HepG2 (cell line): Measurements from ENCODE around the gene UBE2I. TPM values are rescaled to one million over a fixed set of nuclear protein-coding genes. Genes with fewer than 3 reads are reported as not detected.

Experiments used
- ATAC-seq: fragments of 200-7000 bp; cut with Tn5 transposase; 3 replicates; pipeline ENCODE4 v1.9.1; 2020; ENCODE audit warnings: mild to moderate bottlenecking, moderate library complexity
- BruUV-seq: library from RNA; stranded (reverse); fragments of 400-500 nt; replicated peaks from 2 replicates; lab custom pipeline; 2021; lab: Mats Ljungman, UMichigan
- CTCF ChIA-PET: fragments of 300-600 bp; formaldehyde crosslinking; extraction: SDS; loops from one replicate; lab custom pipeline; 2021; ENCODE audit warnings: low total read pairs, inconsistent platforms, low intra/inter-chr PET ratio; lab: Yijun Ruan, JAX
- POLR2A ChIA-PET: fragments of 350-600 bp; sonication (Branson Sonifier 250); formaldehyde crosslinking; loops from one replicate; lab custom pipeline; 2020; ENCODE audit warnings: antibody characterized with exemption, inconsistent platforms; lab: Yijun Ruan, JAX
- DNase-seq: peaks from one replicate; pipeline ENCODE4 v3.0.0-alpha.2; 2015; ENCODE audit warnings: low spot score
- FAIRE-seq: peaks from 3 replicates; lab custom pipeline; 2011; peaks lifted over from hg19 to GRCh38; lab: Jason Lieb, UNC
- H2AFZ ChIP-seq: one replicate; pipeline ENCODE4 v1.6.1; 2011; ENCODE audit warnings: low read length, inconsistent platforms
- H3K27ac ChIP-seq: fragments of 300-600 bp; 3 replicates; pipeline ENCODE4 v1.8.0; 2011; ENCODE audit warnings: mixed run types, mild to moderate bottlenecking, mixed read lengths, low read length, inconsistent platforms; ENCODE audit not compliant: insufficient read depth; ENCODE audit errors: extremely low read length
- H3K27me3 ChIP-seq, 2 experiments: fragments of 200-600 bp in 1 of 2; 2 replicates in 1 of 2; 3 replicates in 1 of 2; pipeline versions ENCODE4 v1.6.0 to v1.8.0; 2011; ENCODE audit warnings: low read length in 2 of 2, mild to moderate bottlenecking in 2 of 2, moderate library complexity in 2 of 2, inconsistent platforms in 1 of 2; ENCODE audit not compliant: insufficient read depth in 2 of 2, control insufficient read depth in 1 of 2
- H3K36me3 ChIP-seq, 2 experiments: fragments of 200-600 bp in 1 of 2; replicated peaks in 1 of 2; 2 replicates in 1 of 2; 3 replicates in 1 of 2; pipeline versions ENCODE4 v1.5.1 to v1.8.0; 2011; ENCODE audit warnings: low read length in 2 of 2, inconsistent platforms in 1 of 2; ENCODE audit not compliant: insufficient read depth in 2 of 2, control insufficient read depth in 1 of 2
- H3K4me1 ChIP-seq: 2 replicates; pipeline ENCODE4 v1.5.1; 2012; ENCODE audit warnings: low read length, inconsistent platforms; ENCODE audit not compliant: insufficient read depth
- H3K4me2 ChIP-seq: 2 replicates; pipeline ENCODE4 v1.6.0; 2011; ENCODE audit warnings: low read depth, low read length, inconsistent platforms
- H3K4me3 ChIP-seq, 3 experiments: fragments of 200-600 bp in 1 of 3; sonication (generic), shearing (Covaris generic) in 1 of 3; replicated peaks in 1 of 3; 2 replicates each; pipeline ENCODE4 v1.5.1; 2011 to 2016; ENCODE audit warnings: low read length in 3 of 3, inconsistent platforms in 2 of 3, low read depth in 2 of 3, mild to moderate bottlenecking in 2 of 3, control low read depth in 1 of 3, mixed read lengths in 1 of 3; ENCODE audit not compliant: insufficient read depth in 1 of 3
- H3K79me2 ChIP-seq: one replicate; pipeline ENCODE4 v1.6.1; 2011; ENCODE audit warnings: low read length, inconsistent platforms; ENCODE audit not compliant: insufficient read depth
- H3K9ac ChIP-seq: 2 replicates; pipeline ENCODE4 v1.6.0; 2011; ENCODE audit warnings: mild to moderate bottlenecking, low read depth, low read length, inconsistent platforms; ENCODE audit not compliant: insufficient read depth
- H3K9me3 ChIP-seq: 2 replicates; pipeline ENCODE4 v1.5.1; 2012; ENCODE audit warnings: mild to moderate bottlenecking, low read length
- H4K20me1 ChIP-seq: 2 replicates; pipeline ENCODE4 v1.6.0; 2011; ENCODE audit warnings: inconsistent platforms, mild to moderate bottlenecking, low read length, moderate library complexity; ENCODE audit not compliant: insufficient read depth
- FOXC1 ChIP-seq: sonication (generic); formaldehyde crosslinking; IDR thresholded peaks from 2 replicates; pipeline ENCODE4 v1.8.0; 2022; ENCODE audit warnings: mild to moderate bottlenecking, missing genetic modification reagents, borderline replicate concordance
- HOXD1 ChIP-seq: sonication (generic); formaldehyde crosslinking; IDR thresholded peaks from 2 replicates; pipeline ENCODE4 v1.5.0; 2020; ENCODE audit warnings: missing genetic modification reagents
- MAFF ChIP-seq: IDR thresholded peaks from 2 replicates; pipeline ENCODE4 v1.6.1; 2011; ENCODE audit warnings: low read depth, low read length, improper control_type of control experiment
- NFATC3 ChIP-seq: sonication (generic); formaldehyde crosslinking; IDR thresholded peaks from 2 replicates; pipeline ENCODE4 v1.5.1; 2020; ENCODE audit warnings: mild to moderate bottlenecking, missing genetic modification reagents
- NR2F2 ChIP-seq: IDR thresholded peaks from 2 replicates; pipeline ENCODE4 v1.6.1; 2012; ENCODE audit warnings: low read depth, inconsistent platforms, borderline replicate concordance
- SIN3B ChIP-seq: fragments of 150-350 bp; IDR thresholded peaks from 2 replicates; pipeline ENCODE4 v1.6.1; 2014; ENCODE audit warnings: low read length
- SMC3 ChIP-seq: IDR thresholded peaks from 2 replicates; pipeline ENCODE4 v1.6.1; 2011; ENCODE audit warnings: low read length, improper control_type of control experiment
- STAG1 ChIP-seq: sonication (generic); formaldehyde crosslinking; IDR thresholded peaks from 2 replicates; pipeline ENCODE4 v1.4.0; 2020; ENCODE audit warnings: missing genetic modification reagents
- ZFP36L2 ChIP-seq: sonication (generic); formaldehyde crosslinking; IDR thresholded peaks from 2 replicates; pipeline ENCODE4 v1.4.0; 2020; ENCODE audit warnings: missing genetic modification reagents
- ZNF138 ChIP-seq: sonication (generic); formaldehyde crosslinking; IDR thresholded peaks from 2 replicates; pipeline ENCODE4 v1.5.0; 2020; ENCODE audit warnings: mild to moderate bottlenecking, low read depth, missing genetic modification reagents
- ZNF292 ChIP-seq: sonication (generic); formaldehyde crosslinking; IDR thresholded peaks from 2 replicates; pipeline ENCODE4 v1.8.1; 2022; ENCODE audit warnings: mild to moderate bottlenecking, low read depth, missing genetic modification reagents, borderline replicate concordance
- ZNF317 ChIP-seq: sonication (generic); formaldehyde crosslinking; IDR thresholded peaks from 2 replicates; pipeline ENCODE4 v1.5.0; 2020; ENCODE audit warnings: mild to moderate bottlenecking, missing genetic modification reagents
- ZNF343 ChIP-seq: sonication (generic); formaldehyde crosslinking; IDR thresholded peaks from 2 replicates; pipeline ENCODE4 v1.4.0; 2020; ENCODE audit warnings: mild to moderate bottlenecking, missing genetic modification reagents
- ZNF841 ChIP-seq: sonication (generic); formaldehyde crosslinking; IDR thresholded peaks from 2 replicates; pipeline ENCODE4 v1.8.1; 2023; ENCODE audit warnings: missing genetic modification reagents, borderline replicate concordance
- ZSCAN25 ChIP-seq: sonication (generic); formaldehyde crosslinking; IDR thresholded peaks from 2 replicates; pipeline ENCODE4 v1.8.0; 2022; ENCODE audit warnings: mild to moderate bottlenecking, missing genetic modification reagents
- WGBS: methylation state at CpG from one replicate; pipeline ENCODE4 v1.1.6; 2017; ENCODE audit warnings: low lambda C conversion rate; 5-methylcytosine and 5-hydroxymethylcytosine counted together
- in situ Hi-C: cut with HindIII; loops from 2 replicates; pipeline ENCODE4 v1.10.0; 2017; ENCODE audit warnings: low pct_unique_long_range_greater_than_20kb; ENCODE audit not compliant: extremely low pct_ligation_motif_present
- intact Hi-C: fragments of 100-400 bp; cut with micrococcal nuclease; formaldehyde crosslinking; loops from one replicate; pipeline ENCODE4 v1.10.0; 2022; ENCODE audit not compliant: unreplicated experiment
- polyA plus RNA-seq, 8 experiments: library from polyadenylated mRNA; depleted of rRNA in 3 of 8; stranded (reverse) in 7 of 8; unstranded in 1 of 8; fragments of >200 nt; fragmentation: Illumina TruSeq in 4 of 8; extraction: Trizol in 4 of 8; gene quantifications; 2 replicates each; pipeline versions ENCODE4 v1.2.1 to v1.2.3, GENCODE V29; 2011 to 2016; ENCODE audit warnings: low read depth in 4 of 8, missing spikeins in 1 of 8, mixed read lengths in 1 of 8; ENCODE audit not compliant: insufficient read depth in 1 of 8
- total RNA-seq, 5 experiments: library from RNA; depleted of rRNA; stranded (reverse); fragments of >200 nt; fragmentation: Illumina TruSeq; extraction: Trizol; gene quantifications; 2 replicates each; pipeline ENCODE4 v1.2.3, GENCODE V29; 2016; ENCODE audit warnings: low read depth in 1 of 5
- TF ChIP-seq, protein P1 (sequence below): sonication (generic); formaldehyde crosslinking; IDR thresholded peaks from 2 replicates; pipeline ENCODE4 v1.9.0; 2022; ENCODE audit warnings: missing genetic modification reagents, mild to moderate bottlenecking, borderline replicate concordance
- TF ChIP-seq, protein P2 (sequence below): sonication (generic); formaldehyde crosslinking; IDR thresholded peaks from 2 replicates; pipeline ENCODE4 v1.5.0; 2020; ENCODE audit warnings: mild to moderate bottlenecking, missing genetic modification reagents, moderate library complexity
- TF ChIP-seq, protein P3 (sequence below): sonication (generic); formaldehyde crosslinking; IDR thresholded peaks from 2 replicates; pipeline ENCODE4 v1.4.0; 2020; ENCODE audit warnings: missing genetic modification reagents

Gene UBE2I
- total and polyA plus RNA-seq, 2 of the 13 experiments (the other 11 are each of a cell fraction or from before 2014, with no cell fraction given) = 75.8 to 98.9 TPM

DNA sequence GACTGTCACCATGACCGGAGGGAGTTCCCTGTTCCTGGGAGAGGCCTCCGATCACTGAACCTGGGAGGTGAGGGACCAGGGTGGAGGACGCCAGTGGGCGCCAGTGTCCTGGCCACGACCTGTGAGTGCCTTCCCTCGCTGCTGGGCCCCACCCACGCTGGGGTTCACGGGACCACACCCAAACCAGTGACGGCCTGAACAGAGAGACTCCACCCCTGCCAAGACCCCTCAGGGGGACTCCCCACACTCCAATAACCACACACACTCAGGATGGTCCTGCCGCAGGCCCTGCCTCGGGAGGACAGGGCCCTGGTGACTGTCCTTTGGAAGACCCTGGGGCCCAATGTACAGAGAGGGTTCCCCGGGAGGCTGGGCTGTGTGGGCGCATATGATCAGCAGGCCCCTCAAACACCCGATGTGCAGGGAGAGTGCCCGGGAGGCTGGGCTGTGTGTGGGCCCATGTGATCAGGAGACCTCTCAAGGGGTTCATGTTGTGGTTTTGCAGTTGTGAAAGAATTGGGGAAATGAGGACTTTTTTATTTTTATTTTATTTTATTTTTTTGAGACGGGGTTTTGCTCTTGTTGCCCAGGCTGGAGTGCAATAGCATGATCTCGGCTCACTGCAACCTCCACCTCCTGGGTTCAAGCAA, 27.0 kb upstream of the UBE2I start:
- H3K79me2 ChIP-seq = no peaks in the 10 kb centered on the region
- 29% methylated on average over 4 of the region's 17 CpGs for WGBS
- ATAC-seq (no peak), DNase-seq (no peak), FAIRE-seq (no peak)
- no peaks in the 10 kb centered on the region for H3K9me3 ChIP-seq
- H3K27ac ChIP-seq = no peak overlapping the region
- ChIA-PET CTCF (no interaction called here), POLR2A (no interaction called here)
- no peaks in the 10 kb centered on the region for H3K4me1 ChIP-seq
- intact Hi-C loops (no loop called here), in situ Hi-C loops (no loop called here)
- no TSS peak for BruUV-seq
- no peak overlapping the region for H3K4me3 ChIP-seq
- no peak overlapping the region for H3K9ac ChIP-seq
- no peaks in the 10 kb centered on the region for H3K36me3 ChIP-seq
- H4K20me1 ChIP-seq = no peaks in the 10 kb centered on the region
- H2AFZ ChIP-seq = no peak overlapping the region
- peaks cover 35 to 87% of the 10 kb centered on the region in 2 experiments for H3K27me3 ChIP-seq
- no peak overlapping the region for H3K4me2 ChIP-seq
- TF ChIP-seq, protein P1, sequence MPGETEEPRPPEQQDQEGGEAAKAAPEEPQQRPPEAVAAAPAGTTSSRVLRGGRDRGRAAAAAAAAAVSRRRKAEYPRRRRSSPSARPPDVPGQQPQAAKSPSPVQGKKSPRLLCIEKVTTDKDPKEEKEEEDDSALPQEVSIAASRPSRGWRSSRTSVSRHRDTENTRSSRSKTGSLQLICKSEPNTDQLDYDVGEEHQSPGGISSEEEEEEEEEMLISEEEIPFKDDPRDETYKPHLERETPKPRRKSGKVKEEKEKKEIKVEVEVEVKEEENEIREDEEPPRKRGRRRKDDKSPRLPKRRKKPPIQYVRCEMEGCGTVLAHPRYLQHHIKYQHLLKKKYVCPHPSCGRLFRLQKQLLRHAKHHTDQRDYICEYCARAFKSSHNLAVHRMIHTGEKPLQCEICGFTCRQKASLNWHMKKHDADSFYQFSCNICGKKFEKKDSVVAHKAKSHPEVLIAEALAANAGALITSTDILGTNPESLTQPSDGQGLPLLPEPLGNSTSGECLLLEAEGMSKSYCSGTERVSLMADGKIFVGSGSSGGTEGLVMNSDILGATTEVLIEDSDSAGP (CRISPR knock-in tag) = no peak
- no peak for TF ChIP-seq SMC3
- TF ChIP-seq ZNF343 (CRISPR knock-in tag) = no peak
- no peak for TF ChIP-seq ZFP36L2 (CRISPR knock-in tag)
- TF ChIP-seq ZSCAN25 (CRISPR knock-in tag) = no peak
- no peak for TF ChIP-seq HOXD1 (CRISPR knock-in tag)
- TF ChIP-seq, protein P2, sequence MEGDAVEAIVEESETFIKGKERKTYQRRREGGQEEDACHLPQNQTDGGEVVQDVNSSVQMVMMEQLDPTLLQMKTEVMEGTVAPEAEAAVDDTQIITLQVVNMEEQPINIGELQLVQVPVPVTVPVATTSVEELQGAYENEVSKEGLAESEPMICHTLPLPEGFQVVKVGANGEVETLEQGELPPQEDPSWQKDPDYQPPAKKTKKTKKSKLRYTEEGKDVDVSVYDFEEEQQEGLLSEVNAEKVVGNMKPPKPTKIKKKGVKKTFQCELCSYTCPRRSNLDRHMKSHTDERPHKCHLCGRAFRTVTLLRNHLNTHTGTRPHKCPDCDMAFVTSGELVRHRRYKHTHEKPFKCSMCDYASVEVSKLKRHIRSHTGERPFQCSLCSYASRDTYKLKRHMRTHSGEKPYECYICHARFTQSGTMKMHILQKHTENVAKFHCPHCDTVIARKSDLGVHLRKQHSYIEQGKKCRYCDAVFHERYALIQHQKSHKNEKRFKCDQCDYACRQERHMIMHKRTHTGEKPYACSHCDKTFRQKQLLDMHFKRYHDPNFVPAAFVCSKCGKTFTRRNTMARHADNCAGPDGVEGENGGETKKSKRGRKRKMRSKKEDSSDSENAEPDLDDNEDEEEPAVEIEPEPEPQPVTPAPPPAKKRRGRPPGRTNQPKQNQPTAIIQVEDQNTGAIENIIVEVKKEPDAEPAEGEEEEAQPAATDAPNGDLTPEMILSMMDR (CRISPR knock-in tag) = peak; percentile 31; the same call in 1 of the 2 replicates
- TF ChIP-seq ZNF292 (CRISPR knock-in tag) = no peak
- no peak for TF ChIP-seq ZNF841 (CRISPR knock-in tag)
- no peak for TF ChIP-seq NR2F2
- 0 out of 2 replicates have a peak, but pooled peaks have one; percentile 11 for TF ChIP-seq STAG1 (CRISPR knock-in tag)
- TF ChIP-seq, protein P3, sequence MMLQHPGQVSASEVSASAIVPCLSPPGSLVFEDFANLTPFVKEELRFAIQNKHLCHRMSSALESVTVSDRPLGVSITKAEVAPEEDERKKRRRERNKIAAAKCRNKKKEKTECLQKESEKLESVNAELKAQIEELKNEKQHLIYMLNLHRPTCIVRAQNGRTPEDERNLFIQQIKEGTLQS = no peak
- no peak for TF ChIP-seq NFATC3 (CRISPR knock-in tag)
- TF ChIP-seq MAFF = no peak
- TF ChIP-seq ZNF138 (CRISPR knock-in tag) = no peak
- TF ChIP-seq ZNF317 (CRISPR knock-in tag) = no peak
- no peak for TF ChIP-seq FOXC1 (CRISPR knock-in tag)
- no peak for TF ChIP-seq SIN3B
